GM19467 (cell line): ENCODE data around the gene MCM3AP.
A peak's percentile ranks its signal among the peaks of the same experiment; 100 is the strongest.

ENCODE experiments used
- ATAC-seq: cut with Tn5 transposase; IDR thresholded peaks from one replicate; pipeline ENCODE4 v1.9.1; 2021; ENCODE audit warnings: mild to moderate bottlenecking, moderate library complexity; ENCODE audit not compliant: unreplicated experiment

The MCM3AP gene

DNA sequence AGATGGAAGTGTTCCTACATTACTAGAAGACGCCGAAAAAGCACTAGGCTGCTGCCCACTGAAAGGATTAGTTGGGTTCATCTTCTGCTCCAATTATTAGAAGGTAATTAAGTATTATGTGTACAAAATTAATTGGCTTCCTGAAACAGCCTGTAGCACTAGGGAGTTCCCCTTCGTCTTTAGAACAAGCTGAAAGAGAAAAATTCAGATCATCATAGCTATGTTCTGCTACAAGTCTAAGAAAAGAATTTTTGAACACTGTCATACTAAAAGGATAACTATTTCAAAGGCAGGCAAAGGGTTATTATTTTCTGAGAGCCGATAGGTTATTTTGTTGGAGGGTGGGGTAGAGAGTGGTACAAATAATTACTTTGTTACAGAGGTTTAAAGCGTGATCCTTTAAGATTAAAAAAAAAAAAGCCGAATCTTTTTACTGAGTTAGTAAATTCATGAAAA, at the start of gene MCM3AP:
TSS of gene MCM3AP (minus strand) at position 406 of the 456 bp plus-strand sequence. CDS start at position 81, 325 bp downstream.
- no peak for ATAC-seq

DNA sequence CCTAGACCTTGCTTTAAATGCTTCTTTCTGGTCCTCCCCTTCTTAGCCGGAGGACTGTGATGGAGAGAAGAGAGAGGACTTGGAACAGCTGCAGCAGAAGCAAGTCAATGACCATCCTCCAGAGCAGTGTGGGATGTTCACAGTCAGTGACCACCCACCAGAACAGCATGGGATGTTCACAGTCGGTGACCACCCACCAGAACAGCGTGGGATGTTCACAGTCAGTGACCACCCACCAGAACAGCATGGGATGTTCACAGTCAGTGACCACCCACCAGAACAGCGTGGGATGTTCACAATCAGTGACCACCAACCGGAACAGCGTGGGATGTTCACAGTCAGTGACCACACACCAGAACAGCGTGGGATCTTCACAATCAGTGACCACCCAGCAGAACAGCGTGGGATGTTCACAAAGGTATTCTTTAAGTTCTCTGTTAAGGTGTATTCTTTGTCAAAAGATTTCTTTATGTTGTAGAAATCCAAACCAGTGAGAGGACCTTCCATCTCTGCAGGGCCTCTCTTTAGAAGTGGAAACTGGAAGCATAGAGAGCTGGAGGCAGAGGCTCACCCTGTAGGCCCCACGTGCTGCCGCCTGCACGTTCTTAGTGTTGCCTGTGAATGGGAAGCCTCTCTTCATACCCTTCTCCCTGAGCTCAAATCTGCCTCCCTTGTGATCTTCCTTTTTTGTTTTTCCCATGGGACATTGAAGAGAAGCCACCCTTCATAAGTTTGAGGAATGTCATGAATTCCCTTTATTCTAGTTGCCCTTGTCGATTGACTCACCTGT, 49.1 kb upstream of the MCM3AP start:
- ATAC-seq: no peak

DNA sequence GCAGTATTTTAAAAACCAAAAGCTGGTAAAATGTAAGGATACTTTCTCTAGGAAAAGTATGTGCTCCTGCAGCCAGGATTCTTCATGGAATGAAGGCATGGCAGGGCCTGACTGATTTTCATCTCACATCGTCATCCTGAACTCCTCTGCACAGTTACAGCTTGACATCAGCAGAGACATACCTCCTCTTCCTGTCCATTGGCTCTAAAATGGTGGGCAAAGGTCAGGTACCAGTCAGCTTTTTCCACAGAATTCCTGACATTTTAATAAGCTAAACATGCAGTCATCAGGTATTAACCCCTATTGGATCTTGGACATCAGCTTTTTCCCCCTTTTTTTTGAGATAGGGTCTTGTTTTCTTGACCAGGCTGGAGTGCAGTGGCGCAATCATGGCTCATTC, 44.4 kb upstream of the MCM3AP start:
- no peak for ATAC-seq

DNA sequence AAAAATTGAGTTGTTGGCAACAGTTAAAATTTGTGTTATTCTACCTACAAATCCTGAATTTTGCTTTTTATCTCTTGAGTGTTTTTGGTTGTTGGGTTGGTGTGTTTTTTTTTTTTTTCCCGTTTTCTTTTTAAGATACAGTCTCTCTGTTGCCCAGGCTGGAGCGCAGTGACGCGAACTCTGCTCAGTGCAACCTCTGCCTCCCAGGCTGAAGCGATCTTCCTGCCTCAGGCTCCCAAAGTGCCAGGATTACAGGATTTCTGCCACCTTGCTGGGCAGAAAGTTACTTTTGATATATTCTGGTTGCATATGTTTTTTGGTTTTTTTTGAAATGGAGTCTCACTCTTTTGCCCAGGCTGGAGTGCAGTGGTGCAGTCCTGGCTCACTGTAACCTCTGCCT, 42.7 kb upstream of the MCM3AP start:
- no peak for ATAC-seq

DNA sequence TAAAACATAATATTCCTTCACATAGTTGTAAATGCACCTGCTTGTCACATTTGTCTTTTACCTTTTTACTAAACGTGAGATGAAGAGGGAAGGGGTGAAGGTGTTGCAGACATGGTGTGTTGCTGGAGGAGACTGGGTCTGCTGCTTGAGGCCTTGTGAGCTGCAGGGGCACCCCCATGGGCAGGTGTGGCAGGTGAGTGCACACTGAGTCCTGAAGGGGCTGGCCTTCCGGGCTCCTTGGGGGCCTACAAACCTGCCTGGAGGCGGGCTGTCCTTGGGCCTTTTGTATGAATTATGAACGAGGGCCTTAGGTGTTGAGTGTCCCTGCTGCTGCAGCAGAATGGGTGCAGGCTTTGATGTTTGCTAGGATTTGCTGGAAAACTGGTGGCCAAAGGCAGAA, 42.3 kb upstream of the MCM3AP start:
- ATAC-seq: no peak

DNA sequence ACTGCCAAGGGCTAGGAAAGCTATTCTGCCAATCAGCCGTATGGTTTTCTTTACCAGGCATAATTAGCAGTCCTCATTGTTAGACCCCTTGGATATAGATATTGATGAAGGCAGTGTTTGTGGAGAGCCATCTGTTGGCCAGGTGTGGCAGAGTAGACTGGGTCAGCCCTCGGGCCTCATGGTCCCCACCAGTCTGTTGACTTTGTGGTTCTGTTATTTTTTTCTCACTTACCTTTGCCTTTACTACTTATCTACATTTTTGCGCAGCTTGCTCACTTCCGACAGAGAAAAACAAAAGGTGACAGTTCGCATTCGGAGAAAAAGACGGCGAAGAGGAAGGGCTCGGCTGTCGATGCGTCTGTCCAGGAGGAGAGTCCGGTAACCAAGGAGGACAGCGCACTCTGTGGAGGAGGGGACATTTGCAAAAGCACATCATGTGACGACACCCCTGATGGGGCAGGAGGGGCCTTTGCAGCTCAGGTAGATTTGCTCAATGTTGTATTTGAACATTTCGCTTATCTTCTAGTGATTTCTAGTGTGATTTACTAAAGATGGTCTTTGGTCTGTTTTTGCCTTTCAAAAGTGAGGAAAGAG, 40.8 kb upstream of the MCM3AP start:
- no peak for ATAC-seq

DNA sequence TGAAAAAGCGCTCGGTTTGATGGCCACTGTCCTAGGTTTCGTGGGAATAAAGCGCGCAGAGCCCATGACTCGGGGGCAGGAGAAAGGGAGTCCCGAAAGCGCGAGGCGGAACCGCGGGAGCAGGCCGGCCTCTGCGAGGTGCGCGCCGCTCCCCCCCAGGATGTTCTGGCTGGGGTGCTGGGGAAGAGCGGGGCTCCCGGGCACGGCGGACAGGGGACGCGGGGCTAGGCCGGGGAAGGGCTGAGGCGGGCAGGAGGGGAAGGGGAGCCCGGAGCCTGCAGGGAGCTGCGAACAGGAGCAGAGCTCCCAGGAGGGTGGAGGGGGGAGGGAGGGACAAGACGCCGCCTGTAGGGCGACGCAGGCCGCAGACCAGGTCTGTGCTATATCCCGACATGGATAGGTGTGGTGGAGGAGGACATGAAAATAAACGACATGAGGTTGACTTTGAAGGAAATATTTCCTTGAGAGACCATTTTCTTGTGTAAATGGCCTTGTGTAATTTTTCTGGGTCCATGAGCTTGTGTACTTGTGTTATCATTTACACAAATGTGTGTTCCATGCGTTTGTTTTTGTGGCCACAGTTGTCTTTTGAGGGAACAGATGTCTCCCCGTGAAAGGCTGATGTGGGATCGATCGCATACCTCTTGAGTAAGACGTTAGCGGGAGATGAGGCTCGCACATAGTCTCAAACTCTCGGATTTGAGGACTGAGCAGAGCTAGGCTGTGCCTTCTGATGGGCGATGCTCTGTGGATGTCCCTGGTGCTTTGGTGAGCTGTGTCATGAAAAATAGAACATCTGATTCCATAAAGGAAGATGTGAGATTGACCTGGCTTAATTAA, 39.9 kb upstream of the MCM3AP start:
- no peak for ATAC-seq

DNA sequence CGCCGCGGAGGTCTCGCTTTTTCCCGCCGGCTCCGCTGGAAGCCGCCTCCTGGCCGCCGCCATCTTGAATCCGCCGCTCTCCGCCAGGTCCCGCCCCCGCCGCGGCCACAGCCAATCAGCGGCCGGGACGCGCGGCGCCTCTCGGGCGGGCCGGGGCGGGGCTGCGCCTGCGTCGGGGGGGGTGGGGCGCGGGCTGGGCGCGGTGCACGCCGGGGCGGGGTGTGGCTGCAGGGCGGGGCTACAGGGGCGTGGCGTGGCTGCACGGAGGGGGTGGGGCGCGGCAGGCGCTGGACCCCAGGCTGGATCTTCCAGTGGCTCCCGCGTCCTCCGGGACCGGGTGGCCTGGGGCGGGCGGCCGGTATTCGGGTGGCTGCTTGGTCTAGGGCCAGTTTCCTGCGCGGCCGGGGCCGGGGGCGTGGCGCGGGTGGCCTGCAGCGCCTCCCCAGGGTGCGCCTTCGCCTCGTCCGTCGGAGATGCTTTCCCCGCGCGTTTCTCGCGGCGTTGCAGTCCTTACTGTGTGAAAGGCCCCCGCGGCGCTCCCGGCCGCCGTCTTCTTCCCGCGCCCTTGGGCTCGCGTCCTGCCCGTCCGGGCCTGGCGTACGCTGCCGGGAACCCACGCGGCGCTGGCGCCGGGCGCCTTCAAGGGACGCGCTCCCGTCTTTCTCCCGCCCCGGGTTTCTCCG, 39.1 kb upstream of the MCM3AP start:
- peak; percentile 40 for ATAC-seq

DNA sequence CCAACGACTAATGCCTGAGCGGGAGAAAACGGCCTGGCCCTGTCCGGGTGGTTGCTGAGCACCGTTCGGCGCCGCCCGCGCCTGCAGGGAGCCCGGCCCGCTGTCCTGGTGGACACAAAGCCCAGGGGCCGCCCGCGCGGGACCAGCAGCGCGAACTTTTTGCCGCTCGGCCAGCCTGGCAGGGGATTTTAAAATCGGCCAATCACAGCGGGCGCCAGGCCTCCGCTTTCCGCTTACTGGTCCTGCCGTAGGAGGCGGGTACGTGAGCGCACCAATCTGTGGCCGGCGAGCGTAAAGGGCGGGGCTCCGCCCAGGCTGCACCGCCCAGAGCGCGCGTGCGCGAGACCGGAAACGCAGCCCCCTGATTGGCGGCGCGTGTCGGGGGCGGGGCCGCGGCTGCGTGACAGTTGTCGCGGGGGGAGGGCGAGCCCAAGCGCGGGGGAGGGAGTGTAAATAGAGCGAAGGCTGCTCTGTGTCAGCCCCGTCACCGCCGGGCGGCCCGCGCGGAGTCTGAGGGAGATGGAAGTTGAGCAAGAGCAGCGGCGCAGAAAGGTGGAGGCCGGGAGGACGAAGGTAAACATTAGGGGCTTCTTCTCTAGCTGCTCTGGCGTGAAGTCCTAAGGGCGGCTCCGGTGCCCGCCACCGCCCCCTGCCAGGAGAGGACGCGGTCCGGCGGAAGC, 38.4 kb upstream of the MCM3AP start, which contains the start of the genes C21orf58 and PCNT:
TSS of gene C21orf58 (minus strand) at position 161 of the 680 bp plus-strand sequence. CDS start 1,132 bp downstream, outside the sequence.
TSS of gene PCNT (plus strand) at position 447 of the 680 bp plus-strand sequence. CDS start at position 520, 73 bp downstream.
- ATAC-seq: peak; percentile 68

DNA sequence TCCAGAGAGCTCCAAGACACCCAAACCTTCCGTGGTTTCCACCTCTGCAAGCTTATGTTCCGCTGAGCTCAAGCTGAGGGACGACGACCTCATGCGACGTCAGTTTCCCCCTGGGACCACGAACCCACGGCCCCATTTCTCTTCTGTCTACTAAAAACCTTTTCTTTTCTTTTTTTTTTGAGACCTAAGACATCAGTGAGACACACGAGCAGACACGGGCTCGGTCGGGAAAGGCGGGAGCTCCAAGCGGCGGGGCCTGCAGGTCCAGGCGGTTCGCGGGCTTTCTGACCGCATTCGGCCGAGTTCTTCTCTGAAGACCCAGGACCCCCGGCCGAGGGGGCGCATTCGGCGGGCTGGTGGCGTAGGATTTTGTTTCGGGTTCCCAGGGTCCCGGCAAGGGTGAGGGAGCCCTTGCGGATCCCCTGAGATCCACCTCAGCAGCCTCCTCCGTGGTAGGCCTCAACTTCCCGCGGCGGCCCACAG, 37.9 kb upstream of the MCM3AP start:
- ATAC-seq: peak; percentile 6

DNA sequence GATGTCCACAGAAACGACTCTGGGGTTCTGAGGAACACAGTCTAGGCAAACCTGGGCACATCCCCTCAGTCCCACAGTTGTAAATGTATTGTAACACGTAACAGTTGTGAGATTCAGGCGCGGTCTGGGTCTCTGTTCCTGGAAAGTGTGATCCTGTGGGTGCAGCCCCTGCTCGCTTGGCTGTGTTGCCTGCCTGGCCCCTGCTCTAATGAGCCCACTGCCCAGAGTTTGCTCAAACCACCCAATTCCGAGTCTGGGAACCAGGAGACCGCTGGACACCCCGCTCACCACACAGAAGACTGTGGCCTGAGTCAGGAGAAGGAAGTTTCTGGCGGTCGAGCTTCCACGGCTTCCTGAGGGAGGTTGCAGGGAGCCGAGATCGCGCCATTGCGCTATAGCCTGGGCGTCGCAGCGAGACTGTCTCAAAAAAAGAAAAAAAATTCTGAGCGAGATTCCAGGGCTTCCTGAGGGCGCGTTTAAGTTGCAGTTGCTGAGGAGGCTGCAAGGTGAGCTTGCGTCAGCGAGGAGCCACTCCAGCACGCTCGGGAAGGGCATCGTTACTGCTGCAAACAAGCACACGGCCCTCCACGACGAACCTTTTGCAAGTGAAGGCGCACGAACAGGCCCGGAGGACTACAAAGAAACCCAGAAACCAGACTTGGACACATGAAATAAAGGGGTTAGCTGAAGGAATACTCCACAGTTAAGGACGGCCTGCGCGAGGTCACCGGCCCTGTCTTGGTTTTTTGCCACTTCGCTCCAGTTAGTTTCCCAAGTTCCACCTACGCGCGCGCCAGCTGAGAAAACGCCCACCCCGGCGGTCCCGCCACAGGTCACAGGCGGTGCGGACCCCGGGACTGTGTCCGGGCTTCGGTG, 37.2 kb upstream of the MCM3AP start:
- ATAC-seq: no peak

DNA sequence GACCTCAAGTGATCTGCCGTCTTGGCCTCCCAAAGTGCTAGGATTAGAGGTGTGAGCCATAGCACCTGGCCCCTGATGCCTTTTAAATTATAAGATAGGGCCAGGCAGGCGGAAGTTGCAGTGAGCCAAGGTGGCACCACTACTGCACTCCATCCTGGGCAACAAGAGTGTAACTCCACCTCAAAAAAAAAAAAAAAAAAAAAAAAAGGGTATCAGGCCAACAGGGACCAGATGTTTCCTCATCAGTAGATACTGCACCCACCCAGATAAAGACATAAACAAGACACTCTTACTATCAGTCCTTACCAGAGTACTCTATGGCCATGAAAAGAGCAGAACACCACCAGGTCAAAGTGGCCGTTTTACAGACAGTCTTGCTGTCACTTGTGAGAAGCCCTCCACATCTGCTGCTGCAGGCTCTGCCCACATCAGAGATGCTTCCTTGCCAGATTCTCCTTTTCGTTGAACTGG, 35.0 kb upstream of the MCM3AP start:
- ATAC-seq: no peak

DNA sequence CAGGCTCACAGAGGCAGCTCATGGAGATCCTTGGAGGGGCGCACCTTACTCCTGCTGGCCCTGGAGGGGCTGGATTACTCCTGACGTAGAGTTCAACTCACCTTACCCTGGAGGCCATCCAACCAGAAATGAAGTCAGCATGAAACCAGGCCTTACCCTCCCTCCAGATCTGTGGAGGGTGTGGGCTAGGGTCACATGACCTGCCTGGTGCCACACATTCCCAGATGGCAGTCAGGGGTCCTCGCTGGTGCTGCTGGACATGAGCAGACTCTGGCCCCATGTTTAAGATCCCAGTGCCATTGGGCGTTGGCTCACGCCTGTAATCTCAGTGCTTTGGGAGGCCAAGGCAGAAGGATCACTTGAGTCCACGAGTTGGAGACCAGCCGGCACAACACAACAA, 33.8 kb upstream of the MCM3AP start:
- no peak for ATAC-seq

DNA sequence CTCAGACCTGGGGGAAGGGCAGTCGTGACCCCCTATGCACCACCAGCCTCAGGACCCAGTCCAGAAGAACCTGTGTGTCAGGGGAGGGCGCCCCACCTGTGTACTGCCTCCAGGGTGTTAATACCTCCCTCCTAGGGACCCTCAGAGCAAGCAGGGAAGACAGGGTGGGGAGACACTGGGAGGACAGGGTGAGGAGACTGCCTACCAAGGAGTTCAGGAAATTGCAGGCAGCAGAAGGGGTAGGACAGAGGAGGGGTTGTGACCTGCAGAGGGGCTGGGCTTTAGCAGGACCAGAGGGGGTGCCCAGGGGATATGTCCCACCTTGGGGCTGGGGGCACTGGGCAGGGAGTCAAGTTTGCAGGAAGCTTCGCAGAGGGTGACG, 33.0 kb upstream of the MCM3AP start:
- no peak for ATAC-seq

DNA sequence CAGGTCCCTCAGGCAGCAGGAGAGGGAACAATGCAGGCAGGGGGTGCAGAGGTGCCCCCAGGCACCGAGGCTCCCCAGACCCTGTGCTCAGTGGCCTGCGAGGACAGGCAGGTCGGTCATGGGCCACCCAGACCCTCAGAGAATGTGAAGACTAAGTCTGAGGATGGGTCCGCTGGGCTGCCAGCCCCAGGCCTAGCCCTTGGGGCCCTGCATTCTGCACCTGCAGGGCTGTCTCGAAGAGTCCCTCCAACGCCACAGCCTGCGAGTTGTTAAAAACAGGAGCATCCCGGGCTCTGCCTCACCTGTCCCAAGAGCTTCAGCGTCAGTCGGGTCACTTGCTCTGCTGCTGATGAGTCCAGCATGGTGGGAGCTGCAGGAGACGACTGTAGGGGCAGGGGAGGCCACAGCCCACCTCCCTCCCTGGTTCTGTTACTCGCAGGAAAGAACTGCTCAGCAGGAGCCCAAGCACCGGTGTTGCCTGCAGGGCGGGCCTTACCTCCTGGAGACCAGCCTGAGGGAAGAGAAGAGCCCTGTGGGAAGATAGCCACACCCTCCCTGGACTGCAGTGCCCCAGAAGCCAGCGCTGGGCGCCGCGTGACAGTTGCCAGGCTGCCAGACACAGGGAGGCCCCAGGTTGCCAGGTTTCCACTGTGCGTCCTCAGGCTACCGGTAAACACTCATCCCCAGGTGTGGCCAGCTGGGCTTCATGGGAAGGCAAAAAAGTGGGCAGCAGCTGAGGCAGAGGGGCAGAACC, 32.5 kb upstream of the MCM3AP start:
- no peak for ATAC-seq

DNA sequence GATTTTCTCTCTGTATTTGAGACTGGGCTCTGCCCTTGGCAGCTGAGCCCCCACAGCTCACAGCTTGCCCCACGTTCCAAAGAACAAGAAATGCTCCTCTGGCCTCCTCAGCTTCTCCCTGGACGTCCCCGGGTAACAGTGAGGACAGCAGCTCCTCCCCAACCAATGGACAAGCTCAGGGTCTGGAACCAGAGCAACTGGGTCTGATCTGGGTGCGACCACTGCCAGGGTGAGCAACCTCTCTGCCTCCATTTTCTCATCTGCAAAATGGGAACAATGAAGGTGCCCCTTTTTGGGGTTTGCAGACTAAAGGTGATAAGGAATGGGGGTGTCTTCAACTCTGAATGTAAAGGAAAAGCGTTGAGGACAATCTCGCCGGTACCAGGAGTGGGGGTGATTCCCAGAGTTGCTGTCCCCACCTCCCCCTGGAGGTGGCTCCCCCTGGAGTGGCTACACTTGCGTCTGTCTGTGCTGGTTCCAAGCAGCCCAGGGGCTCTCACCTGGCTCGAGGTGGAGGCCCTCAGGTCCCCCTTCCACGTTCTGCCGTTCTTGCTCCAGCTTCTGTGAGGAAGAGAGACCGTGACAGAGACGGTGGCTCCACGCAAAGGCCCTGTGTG, 31.4 kb upstream of the MCM3AP start:
- no peak for ATAC-seq

DNA sequence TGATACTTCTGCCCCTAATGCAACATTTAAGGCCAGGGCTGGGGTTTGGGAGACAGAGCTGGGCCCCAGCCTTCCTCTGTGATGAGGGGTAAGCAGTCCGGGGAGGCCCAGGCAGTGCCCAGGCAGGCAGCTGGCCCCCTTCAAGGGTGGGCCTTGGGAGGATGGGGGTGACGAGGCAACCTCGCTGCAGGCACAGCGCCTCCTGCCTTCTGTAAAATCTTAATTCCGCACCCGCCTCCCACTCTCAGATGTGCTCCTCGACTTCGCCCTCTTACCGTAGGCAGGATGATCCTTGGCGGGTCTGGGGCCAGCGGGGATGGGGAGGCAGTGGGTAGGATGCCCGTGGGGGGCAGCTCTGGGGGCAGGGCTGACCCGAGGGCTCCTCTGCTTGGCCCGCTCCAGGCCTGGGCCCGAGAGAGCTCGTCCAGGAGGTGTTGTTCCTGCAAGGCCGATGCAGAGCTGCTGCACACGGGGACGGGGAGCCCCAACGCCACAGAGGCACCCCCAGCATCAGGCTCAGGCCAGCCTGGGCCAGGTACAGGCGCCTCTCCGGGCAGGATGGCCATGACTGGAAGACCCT, 29.1 kb upstream of the MCM3AP start:
- no peak for ATAC-seq
